Astrocyte of the cerebellum (primary cell): ENCODE results near the gene FAM20B.

Source experiments
- DNase-seq: peaks from one replicate; pipeline ENCODE4 v3.0.0-alpha.2; 2011; ENCODE audit warnings: low read depth
- H3K4me3 ChIP-seq: 2 replicates; pipeline ENCODE4 v1.5.1; 2011; ENCODE audit warnings: mild to moderate bottlenecking, low read depth, low read length, moderate library complexity
- in situ Hi-C: cut with HindIII; loops from 2 replicates; pipeline ENCODE4 v1.10.0; 2017; ENCODE audit warnings: low sequenced_read_pairs
- TF ChIP-seq, protein P1 (sequence below): IDR thresholded peaks from 2 replicates; pipeline ENCODE4 v1.5.1; 2012; ENCODE audit warnings: low read length, low read depth, moderate library complexity, mild to moderate bottlenecking; ENCODE audit errors: missing control alignments

The FAM20B gene

DNA sequence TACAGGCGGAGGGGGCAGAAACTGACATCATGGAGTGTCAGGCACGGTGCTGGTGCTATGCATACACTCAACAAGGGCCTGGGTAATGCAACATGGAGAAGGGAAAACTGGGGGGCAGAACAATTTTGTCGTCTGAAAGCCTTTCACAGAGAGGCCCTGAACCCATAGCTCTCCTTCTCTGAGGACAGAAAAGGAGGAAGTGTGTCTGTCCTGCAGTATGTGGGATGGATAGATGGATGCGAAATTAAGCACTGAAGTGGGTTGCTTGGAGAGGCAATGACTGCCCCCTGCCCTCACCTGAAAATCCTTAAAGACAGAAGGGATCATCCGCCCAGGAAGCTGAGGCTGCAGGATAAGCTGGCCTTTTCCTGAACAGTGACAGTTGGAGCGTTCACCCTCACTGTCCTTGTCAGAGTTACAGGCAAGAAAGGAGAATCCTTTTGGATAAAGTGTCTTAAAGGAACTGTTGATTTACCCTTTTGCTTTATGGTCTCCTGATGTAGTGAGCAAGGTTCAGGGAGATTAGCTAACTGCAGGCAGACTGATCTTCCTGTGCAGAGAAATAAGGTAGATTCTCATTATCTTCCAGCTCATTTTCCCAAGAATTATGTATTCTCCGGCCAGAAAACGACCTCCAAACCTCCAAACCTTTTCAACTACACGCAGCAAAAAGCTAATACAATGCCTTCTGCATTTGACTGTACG, 1.6 kb upstream of the FAM20B start:
- in situ Hi-C loops: no loop called here
- H3K4me3 ChIP-seq: no peak overlapping the region
- DNase-seq: no peak
- TF ChIP-seq, protein P1, sequence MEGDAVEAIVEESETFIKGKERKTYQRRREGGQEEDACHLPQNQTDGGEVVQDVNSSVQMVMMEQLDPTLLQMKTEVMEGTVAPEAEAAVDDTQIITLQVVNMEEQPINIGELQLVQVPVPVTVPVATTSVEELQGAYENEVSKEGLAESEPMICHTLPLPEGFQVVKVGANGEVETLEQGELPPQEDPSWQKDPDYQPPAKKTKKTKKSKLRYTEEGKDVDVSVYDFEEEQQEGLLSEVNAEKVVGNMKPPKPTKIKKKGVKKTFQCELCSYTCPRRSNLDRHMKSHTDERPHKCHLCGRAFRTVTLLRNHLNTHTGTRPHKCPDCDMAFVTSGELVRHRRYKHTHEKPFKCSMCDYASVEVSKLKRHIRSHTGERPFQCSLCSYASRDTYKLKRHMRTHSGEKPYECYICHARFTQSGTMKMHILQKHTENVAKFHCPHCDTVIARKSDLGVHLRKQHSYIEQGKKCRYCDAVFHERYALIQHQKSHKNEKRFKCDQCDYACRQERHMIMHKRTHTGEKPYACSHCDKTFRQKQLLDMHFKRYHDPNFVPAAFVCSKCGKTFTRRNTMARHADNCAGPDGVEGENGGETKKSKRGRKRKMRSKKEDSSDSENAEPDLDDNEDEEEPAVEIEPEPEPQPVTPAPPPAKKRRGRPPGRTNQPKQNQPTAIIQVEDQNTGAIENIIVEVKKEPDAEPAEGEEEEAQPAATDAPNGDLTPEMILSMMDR: no peak

DNA sequence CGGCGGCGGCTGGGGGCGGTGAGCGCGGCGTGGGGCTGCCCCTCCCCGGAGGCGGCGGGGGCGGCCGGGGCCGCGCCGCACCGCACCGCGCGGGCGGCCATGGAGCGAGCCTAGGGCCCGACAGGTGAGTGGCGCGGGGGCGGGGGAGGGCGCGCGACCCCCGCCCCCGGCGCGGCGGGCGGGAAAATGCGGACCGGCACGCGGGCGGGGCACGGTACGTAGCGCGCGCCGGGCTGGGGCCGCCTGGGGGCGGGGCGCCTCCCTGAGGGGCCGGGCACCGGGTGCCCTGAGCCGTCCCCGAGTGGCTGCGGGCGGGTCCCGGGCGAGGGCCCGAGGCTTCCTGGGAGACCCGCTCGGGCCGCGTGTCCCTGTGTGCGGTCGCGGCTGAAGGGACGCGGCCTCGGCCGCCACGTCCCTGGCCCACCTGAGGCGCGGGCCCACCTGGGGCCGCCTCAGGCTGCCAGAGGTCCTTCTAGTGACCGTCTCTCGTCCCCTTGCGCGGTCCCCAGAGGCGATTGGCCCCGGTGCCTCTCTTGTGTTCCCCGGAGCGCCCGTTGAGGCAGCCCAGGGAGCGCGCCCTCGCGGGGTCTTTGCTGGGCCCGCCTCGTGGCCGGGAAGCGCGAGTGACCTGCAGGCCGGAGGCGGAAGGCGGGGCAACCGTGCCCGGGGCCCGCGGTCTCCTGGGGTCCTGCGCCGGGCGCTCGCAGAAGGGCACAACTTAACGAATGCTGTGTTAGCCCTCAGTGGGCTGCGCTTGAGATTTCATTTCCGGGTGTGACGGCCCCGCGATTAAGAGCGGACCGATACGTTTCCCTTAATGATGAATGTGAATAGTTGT, 500 bp downstream of the FAM20B start:
- H3K4me3 ChIP-seq: peak overlapping the region; percentile 90
- TF ChIP-seq, protein P1: no peak
- in situ Hi-C loops: no loop called here
- DNase-seq: no peak

DNA sequence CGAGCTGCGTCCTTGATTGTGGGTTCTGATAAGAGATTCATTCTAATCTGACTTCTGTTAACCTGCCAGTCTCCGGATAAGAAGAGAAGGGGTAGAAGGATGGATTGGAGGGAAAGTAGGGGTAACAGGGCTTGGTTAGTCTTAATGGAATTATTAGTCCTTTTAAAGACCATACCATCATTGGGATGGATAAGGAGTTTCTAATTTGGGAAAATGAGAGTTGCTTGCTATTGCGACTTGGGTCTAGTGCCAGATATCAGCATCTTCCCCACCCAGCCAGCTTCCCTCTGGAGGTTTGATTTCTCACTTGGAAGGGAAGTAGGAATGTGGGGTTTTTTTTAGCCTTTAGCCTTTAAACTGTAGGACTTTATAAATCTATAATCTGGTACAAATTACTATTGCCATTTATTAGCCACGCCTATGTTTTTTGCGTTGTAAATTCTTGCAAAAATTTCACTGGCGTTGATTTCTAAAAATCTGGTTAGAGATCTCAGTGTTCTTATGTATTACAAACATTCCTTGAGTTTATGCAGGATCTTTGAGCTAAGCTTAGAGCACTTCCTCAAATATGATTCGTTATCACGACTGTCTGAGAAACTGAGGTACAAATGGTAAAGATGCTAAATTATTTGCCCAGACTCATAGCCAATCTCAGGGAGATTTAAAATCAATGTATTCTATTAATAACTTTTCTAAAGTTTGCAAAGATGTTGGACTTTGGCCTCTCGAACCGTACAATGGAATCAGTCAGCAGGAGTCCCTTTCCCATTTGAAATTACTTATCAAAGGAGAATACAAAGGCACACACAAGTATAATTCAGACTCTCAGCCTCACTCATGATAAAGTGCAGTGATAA, 1.3 kb downstream of the FAM20B start:
- DNase-seq: no peak
- peak overlapping the region; percentile 90 for H3K4me3 ChIP-seq
- TF ChIP-seq, protein P1: no peak
- in situ Hi-C loops: no loop called here

GRCh38 chr1:179029321-179029759, 3.6 kb downstream of the FAM20B start:
- no peak for DNase-seq
- in situ Hi-C loops: no loop called here
- TF ChIP-seq, protein P1: no peak
- no peak overlapping the region for H3K4me3 ChIP-seq

- in situ Hi-C loops: no loop called here
- DNase-seq: no peak
- TF ChIP-seq, protein P1: no peak
- no peak overlapping the region for H3K4me3 ChIP-seq
Measured at GRCh38 chr1:179030130-179030529, 4.4 kb downstream of the FAM20B start.

GRCh38 chr1:179030683-179031082, 5.0 kb downstream of the FAM20B start:
- in situ Hi-C loops: no loop called here
- TF ChIP-seq, protein P1: no peak
- H3K4me3 ChIP-seq: no peak overlapping the region
- no peak for DNase-seq
